ENCODE results near the gene CLDN20.

CLDN20 gene

DNA sequence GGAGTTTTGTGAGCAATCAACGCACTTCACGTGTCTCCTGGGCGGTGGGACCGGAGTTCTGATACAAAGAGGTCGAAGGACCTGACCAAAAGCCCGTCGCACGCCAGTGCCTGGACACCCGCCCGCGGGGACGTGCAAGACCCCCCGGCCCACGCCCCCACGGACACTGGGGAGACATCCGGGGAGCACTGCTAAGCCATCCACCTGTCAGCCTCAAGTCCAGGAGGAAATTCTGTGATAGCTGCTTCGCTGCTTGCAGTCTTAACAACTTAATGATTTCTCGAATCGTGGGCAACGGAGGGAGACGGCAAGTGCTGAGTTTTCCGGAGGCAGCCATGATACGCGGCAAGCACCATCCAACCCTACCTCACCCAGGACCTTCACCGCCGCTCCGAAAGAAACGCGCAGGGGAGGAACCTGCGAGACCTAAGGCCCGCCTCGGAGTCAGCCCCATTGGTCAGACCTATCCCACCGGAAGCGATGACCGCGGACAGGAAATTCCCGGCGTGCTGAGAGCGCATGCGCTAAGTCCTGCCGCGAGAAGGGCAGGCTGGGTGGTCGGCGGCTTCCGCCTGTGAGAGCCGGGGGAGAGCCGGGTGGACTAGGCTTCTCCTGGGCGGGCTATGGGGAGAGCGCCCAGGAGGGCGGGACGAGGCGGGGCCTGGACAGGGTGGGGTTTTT lies 50.4 kb downstream of the CLDN20 start, which contains the start of gene TFB1M:
TSS of gene TFB1M (minus strand) at position 393 of the 681 bp plus-strand sequence. CDS start at position 337, 56 bp downstream.
- peak; percentile 87 to 98 for DNase-seq

DNA sequence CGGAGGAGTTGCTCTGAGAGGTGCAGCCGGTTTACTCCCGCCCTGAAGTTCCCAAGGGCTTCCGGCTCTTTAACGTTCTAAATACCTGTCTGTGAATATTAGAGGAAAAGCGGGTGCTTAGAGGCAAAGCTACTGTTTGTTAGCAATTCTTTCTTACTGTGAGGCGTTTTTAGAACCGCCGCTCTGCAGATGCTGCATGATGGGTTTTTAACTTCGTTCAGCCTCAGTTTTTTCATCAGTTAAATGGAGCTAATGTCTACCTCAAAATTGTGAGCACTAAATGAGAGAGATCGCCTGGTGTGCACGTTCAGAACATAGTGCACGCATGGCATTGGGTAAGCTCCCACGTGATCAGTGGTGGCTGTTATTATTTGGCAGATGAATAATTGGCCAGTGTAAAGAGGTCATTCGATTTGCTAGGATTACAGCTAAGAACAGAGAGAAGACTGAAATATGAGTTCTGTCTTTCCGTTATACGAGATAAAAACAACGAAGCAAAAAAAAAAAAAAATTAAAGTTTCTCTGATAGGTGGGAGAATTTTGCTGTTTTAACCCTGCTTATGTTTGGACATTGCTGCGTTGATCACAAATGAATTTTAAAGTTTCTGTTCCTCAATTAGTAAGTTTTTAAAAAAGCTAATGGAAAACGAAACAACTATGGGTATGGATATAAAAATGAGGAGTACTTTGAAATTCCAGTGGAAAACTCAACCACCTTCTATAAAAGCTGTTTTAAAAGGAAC lies 51.1 kb downstream of the CLDN20 start:
- DNase-seq, result peak; percentile 24 to 66

DNA sequence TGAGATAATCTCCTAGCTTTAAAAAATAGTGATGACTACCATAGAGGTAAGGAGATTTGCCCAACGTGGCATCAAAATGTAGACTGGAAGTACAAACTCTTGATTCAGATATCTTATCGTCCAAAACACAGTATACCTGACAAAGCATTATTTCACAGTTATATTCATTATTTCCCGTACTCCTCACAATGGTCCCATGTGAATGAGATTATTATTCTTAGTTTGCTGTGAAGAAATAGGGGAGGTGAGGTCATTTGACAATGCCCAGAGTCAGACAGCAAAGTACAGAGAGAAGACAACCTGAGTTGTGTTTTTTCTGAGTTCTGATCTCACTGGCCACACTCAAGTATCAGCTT lies 51.7 kb downstream of the CLDN20 start:
- no peak for DNase-seq

DNA sequence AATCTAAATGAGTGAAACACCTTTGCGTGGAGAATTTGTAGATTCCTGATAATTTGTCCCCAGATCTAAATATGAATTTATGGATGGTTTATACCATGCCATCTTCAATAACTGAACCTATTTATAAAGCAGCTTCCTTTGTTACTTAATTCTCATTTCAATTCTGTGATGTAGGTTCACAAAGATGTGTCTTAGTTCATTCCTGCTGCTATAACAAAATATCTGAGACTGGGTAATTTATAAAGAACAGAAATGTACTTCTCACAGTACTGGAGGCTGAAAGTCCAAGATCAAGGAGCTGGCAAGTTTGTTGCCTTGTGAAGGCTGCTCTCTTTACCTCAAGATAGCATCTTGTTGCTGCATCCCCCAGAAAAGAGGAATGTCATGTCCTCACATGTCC lies 52.6 kb downstream of the CLDN20 start:
- no peak for DNase-seq

DNA sequence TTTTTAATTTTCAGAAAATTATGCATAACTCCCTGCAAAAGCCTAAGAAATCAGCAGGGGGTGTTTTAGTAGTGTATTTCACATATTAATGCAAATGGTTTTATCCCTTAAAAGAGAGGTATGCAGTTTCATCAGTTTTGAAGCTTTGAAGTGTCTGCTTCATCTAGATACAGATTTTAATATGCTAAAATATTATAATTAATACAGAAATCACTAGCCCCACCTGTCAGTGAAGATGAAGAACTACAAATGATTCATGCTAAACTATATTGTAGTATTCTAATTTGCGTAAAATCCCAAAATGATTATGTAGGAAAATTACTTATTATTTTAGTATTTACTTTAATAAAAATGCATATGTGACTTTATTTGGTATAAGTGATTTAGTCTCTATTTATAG lies 53.4 kb downstream of the CLDN20 start:
- DNase-seq, result no peak

DNA sequence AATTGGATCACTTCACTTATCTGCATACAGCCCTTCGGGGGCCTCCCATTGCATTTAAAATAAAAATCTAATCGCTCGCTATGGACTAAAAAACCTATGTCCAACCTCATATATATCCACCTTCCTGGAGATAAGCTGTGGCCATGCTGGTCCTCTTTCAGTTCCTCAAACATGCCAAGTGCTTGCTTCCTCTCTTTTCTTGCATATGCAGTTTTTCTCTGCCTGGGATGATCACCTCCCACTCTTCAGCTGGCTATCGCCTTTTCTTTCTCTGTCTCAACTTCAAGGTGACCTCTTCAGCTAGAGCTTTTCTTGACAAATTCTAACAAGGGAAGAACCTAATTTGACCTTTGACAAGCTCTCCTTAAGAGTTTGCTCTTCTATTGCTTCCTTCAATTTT lies 56.1 kb downstream of the CLDN20 start:
- no peak for DNase-seq

DNA sequence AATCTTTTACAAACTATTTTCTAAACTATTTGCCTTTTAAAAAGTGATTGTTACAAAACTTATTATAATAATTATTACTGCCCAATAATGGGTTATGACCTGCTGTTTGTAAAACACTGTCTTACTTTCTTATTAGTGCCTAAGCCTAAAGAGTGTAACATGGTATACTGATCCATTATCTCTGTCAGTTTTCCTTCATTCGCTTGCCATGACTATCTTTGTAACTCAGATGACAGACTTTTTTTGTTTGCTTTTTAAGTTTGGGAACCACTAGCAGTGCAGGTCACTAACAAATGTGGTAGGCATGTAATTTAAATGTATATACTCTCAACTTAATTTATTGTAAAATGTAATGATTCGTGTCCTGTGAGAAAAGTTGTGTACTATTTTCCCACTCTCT lies 60.4 kb downstream of the CLDN20 start:
- DNase-seq, result no peak

DNA sequence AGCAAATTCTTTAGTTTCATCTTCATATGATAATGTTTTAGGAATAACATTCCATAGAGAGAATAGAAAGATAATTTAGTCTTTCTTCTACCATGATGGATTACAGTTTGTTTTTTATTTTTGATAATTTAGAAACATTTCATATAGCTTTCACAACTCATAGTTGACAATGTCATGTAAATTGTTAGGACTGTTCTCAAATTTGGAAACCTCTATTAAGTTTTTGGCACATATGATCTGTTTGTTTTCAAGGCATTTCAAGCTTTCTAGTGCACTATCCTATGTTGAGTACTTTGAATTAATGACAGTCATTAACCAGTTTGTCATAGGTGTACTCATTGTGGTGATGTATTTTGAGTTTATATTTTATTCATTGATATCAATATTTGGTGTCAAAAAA lies 61.2 kb downstream of the CLDN20 start:
- DNase-seq, result no peak

DNA sequence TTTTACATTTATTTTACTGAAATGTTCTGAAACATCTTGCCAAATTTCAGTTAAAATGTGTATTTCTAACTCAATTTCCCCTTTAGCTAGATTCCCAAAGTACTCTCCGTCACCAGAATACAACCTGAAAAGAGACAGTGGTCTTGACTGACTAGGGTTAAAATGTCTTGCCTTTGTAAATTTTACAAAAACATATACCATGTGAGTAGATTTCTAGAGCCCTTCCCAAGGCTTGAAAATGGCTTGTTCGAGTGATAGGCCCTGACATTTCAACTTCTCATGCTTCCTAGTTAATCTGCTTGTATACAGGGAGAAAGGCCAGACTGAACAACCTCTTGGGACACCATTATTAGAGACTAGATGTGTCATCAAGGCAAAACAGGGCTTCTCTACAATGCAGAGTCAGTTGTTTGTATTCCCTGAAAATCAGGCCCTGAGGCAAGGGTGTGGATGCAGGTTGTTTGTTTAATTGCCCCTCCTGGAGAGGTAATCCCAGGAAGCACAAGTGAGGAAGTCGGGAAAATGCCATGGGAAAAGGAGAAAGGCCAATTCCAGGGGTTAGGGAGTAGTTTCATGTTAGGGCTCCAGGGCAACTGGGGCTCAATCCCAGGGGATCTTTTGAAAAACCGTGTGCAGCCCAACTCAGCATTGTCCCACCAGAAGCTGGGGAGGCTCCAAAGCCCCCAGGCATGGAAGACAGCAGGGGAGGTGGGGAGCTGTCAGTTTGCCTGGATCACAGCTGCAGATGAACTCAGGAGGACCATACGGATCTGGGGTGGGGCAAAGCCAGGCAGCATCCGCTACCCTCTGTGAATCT lies 62.1 kb downstream of the CLDN20 start:
- no peak for DNase-seq

All from cerebellar nuclear complex (tissue), 1 donor.